NT2/D1 (cell line): ENCODE measurements around the gene MZF1.
"Not testable (repeated sequence)": the region's sequence is repeated elsewhere in the genome, so short reads cannot be mapped to it uniquely, and the experiment has no call there.

Experiments used
- DNase-seq: peaks from one replicate; pipeline ENCODE4 v3.0.0-alpha.2; 2011; ENCODE audit warnings: low read depth, low spot score
- H3K27me3 ChIP-seq: 2 replicates; pipeline ENCODE4 v1.6.0; 2011; ENCODE audit warnings: mild to moderate bottlenecking; ENCODE audit not compliant: insufficient read length, insufficient read depth
- H3K36me3 ChIP-seq: 2 replicates; pipeline ENCODE4 v1.6.1; 2011; ENCODE audit warnings: mild to moderate bottlenecking, low read length, mixed read lengths; ENCODE audit not compliant: insufficient read depth, insufficient read length
- H3K4me1 ChIP-seq: 2 replicates; pipeline ENCODE4 v1.5.1; 2011; ENCODE audit not compliant: insufficient read depth, insufficient read length
- H3K4me3 ChIP-seq: 2 replicates; pipeline ENCODE4 v1.5.1; 2011; ENCODE audit warnings: low read depth; ENCODE audit not compliant: insufficient read length
- H3K9ac ChIP-seq: 2 replicates; pipeline ENCODE4 v1.6.0; 2011; ENCODE audit warnings: low read depth; ENCODE audit not compliant: insufficient read length
- H3K9me3 ChIP-seq: 2 replicates; pipeline ENCODE4 v1.5.1; 2011; ENCODE audit warnings: mild to moderate bottlenecking, low read length; ENCODE audit not compliant: insufficient read depth
- SUZ12 ChIP-seq: IDR thresholded peaks from 2 replicates; pipeline ENCODE4 v1.6.1; 2011; ENCODE audit not compliant: insufficient read length, insufficient read depth; ENCODE audit errors: extremely low read depth
- YY1 ChIP-seq: IDR thresholded peaks from 2 replicates; pipeline ENCODE4 v1.6.1; 2011; ENCODE audit not compliant: insufficient read length, insufficient read depth
- ZNF274 ChIP-seq: IDR thresholded peaks from 2 replicates; pipeline ENCODE4 v1.6.1; 2011; ENCODE audit warnings: mild to moderate bottlenecking, low read depth, low read length

Gene MZF1

DNA sequence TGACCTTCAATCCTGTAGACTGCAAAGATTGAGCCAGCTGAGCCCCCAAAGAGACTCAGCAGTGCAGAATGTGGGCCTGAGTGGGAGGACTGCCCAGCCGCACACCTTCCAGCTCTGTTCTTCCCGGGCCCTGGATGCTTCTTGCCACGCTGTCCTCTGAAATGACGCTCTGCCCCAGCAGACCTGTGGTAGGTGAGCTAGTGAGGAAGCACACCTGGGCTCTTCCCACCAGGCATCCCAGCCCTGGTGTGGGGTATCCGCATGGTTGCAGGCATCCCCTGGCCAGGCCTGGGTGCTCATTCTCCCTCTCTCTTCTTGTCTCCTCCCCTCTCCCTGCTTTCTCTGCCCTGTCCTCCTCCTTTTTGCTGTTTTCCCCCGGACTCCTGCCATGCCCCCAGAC, 9.8 kb upstream of the MZF1 start:
- Histone ChIP-seq H3K36me3 (peaks cover 33% of the 10 kb centered on the region), H3K9me3 (no peaks in the 10 kb centered on the region), H3K27me3 (no peaks in the 10 kb centered on the region), H3K9ac (no peak overlapping the region), H3K4me3 (no peak overlapping the region), H3K4me1 (no peaks in the 10 kb centered on the region)
- TF ChIP-seq ZNF274: no peak
- no peak for TF ChIP-seq YY1
- TF ChIP-seq SUZ12: no peak
- no peak for DNase-seq

DNA sequence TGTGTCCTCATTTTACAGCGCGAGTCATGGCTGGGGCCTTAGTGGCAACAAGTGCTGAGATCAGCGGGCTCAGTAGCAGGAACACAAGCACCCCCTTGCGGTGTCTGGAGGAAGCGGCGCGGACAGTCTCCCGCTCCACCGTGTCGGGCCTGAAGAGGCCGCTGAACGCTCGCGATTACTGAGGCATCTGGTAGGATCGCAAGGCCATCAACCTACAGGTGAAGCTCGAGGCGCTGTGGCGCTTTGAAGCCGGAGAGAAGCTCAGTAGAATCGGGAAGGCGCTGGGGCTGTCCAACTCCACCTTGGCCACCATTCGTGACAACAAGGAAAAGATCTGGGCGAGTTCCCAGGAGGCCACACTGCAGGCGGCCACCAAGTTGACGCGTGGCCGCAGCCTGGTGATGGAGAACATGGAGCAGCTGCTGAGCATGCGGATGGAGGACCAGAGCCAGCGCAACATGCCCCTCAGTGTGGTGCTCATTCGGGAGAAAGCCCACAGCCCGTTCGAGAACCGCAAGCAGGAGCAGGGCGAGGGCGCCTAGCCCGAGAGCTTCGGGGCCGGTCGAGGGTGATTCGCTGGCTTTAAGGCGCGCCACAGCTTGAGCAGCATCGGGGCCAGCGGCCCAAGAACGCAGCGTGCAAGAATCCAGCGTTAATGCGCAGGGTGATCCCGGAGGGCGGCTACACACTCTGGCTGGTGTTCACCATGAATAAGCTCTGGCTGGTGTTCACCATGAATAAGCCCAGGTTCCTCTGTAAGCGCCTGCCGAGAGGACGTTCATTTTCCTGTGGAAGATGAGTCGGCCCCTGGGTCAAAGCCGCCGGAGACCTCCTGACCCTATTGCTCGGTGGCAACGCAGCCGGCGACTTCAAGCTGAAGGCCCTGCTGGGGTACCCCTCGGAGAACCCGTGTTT, 8.3 kb upstream of the MZF1 start:
- H3K4me3 ChIP-seq: no peak overlapping the region
- H3K36me3 ChIP-seq: peaks cover 33% of the 10 kb centered on the region
- TF ChIP-seq ZNF274 (no peak), YY1 (no peak), SUZ12 (no peak)
- H3K9me3 ChIP-seq: no peaks in the 10 kb centered on the region
- H3K4me1 ChIP-seq: no peaks in the 10 kb centered on the region
- DNase-seq: peak; percentile 59
- peak overlapping the region; percentile 34 for H3K9ac ChIP-seq
- H3K27me3 ChIP-seq: no peaks in the 10 kb centered on the region

DNA sequence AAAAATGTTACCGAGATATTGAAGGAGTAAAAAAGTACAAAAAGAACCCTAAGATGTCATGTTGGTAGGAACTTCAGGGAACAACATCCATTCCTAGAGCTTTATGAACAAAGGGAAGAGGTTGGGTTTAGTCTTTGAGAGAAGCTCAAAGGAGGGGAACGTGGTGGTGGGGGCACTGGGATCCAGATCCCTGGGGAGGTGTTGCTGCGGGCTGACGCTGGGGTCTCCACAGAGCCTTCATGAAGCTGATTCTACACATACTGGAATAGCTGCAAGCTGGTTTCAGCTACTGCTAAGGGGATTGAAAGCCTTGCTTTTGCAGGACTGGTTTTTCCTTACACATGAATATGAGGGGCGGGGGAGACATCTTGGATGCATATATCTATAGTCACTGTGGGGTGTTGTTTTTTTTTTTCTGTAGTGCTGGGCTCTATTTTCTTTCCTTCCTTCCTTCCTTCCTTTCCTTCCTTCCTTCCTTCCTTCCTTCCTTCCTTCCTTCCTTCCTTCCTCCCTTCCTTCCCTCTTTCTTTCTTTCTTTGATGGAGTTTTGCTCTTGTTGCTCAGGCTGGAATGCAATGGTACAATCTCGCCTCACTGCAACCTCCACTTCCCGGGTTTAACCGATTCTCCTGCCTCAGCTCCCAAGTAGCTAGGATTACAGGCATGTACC, 6.5 kb upstream of the MZF1 start:
- Histone ChIP-seq H3K4me1 (no peaks in the 10 kb centered on the region), H3K4me3 (no peak overlapping the region), H3K9ac (no peak overlapping the region), H3K27me3 (no peaks in the 10 kb centered on the region), H3K36me3 (peaks cover 27% of the 10 kb centered on the region), H3K9me3 (no peaks in the 10 kb centered on the region)
- TF ChIP-seq YY1: no peak
- TF ChIP-seq ZNF274: no peak
- no peak for TF ChIP-seq SUZ12
- DNase-seq: no peak

DNA sequence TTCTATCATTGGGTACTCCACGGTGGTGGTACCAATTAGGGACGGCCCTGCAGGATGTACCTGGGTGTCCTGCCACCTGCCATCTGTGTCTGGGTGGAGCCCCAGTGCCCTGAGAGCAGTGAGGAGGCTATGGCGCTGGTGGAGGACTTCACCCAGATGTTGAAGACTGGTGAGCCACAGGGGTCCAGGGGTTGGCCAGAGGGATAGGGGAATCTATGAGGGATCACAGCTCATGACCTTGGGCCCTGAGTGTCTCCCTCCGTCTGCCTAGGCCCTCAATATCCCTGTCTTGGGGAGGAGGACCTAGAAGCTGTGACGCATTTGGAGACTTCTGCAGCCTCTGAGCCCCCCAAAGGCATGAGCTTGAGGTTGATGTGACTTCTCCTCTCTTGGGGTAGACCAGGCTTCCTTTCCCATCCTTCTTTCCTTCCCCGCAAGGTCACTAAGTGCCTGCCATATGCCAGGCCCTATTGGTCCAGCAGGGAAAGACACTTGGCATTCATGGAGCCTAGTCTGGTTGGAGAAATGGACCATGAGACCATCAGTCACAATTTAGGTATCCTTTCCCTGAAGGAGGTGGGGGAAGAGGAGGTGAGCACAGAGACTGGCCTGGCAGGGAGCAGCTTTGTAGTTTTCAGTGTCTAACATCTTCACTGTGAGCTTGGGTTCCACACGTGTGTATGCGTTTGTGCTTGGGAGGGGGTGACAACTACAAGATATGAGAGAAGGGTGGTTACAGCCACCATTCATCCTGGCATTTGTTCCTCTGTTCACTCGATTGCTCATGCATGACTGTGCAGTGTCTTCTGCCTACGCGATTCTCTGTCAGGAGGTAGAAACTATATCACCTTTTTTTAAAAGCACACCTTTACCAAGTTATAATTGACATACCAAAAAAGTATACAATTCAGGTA, 5.1 kb upstream of the MZF1 start:
- peaks cover 21% of the 10 kb centered on the region for H3K36me3 ChIP-seq
- no peak for DNase-seq
- H3K4me1 ChIP-seq: no peaks in the 10 kb centered on the region
- no peak overlapping the region for H3K9ac ChIP-seq
- H3K27me3 ChIP-seq: peaks cover 2% of the 10 kb centered on the region
- H3K4me3 ChIP-seq: no peak overlapping the region
- TF ChIP-seq SUZ12: no peak
- TF ChIP-seq YY1: no peak
- no peak for TF ChIP-seq ZNF274
- no peaks in the 10 kb centered on the region for H3K9me3 ChIP-seq

DNA sequence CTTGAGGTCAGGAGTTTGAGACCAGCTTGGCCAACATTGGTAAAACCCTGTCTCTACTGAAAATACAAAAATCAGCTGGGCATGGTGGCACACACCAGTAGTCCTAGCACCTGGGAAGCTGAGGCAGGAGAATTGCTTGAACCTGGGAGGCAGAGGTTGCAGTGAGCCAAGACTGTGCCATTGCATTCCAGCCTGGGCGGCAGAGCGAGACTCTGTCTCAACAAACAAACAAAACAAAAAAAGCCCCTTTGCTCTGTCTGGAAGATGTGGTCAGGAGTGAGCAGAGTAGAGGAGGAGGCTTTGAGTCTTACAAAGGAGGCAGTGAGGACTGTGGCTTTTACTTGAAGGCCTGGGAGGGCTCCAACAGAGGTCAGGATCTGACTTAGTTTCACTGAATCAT, 4.4 kb upstream of the MZF1 start:
- not testable (repeated sequence) for H3K27me3 ChIP-seq, H3K9me3 ChIP-seq, DNase-seq, H3K9ac ChIP-seq, H3K4me3 ChIP-seq, H3K4me1 ChIP-seq
- H3K36me3 ChIP-seq: peaks cover 14% of the 10 kb centered on the region

DNA sequence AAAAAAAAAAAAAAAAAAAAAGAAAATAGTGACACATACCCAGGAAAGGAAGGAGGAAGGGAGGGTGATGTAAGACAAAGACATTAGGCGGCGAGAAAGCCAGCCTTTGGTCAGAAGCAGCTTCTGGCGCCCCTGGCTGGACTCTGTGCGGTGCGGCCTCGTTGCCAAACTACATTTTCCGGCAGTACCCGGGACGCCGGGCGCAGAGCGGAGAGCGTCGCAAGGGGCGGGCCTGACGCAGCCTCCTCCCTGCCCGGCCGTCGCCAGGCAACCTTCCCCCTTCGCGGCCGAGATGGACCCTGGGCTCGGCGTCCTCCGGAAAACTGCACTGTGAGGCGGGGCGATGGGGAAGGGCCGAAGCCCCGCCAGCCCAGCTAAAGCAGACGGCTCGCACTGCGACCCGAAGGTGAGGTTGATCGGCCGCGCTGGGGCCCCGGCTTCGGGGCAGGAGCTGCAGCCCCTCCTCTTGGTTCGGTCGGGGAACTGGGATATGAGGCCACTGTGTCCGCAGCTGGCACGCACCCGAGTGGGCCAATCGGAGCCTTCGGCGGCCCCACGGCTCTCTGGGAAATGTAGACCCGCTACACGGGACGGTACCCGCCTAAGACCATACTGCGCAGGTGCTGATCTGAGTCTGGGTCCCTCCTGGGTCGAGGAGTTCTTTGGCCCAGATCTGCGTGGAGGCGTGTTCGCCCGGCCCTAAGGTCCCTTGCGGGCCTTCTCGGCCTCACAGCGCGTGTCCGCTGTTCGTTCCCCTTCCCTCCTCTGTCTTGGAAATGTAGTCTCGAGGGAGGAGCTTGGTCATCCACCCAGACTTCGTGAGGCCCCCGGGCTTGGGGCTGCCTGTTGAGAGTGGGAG, 2.3 kb upstream of the MZF1 start:
- Histone ChIP-seq H3K27me3 (peaks cover 2% of the 10 kb centered on the region), H3K4me1 (peaks cover 5% of the 10 kb centered on the region), H3K9me3 (no peaks in the 10 kb centered on the region), H3K9ac (peak overlapping the region; percentile 79), H3K36me3 (peaks cover 21% of the 10 kb centered on the region), H3K4me3 (peak overlapping the region; percentile 78)
- DNase-seq: peak; percentile 77
- TF ChIP-seq YY1 (no peak), ZNF274 (no peak), SUZ12 (no peak)
